Skeletal muscle tissue (tissue), 4 donors: ENCODE data around the gene BPIFB2. TPM values are rescaled to one million over a fixed set of nuclear protein-coding genes. Genes with fewer than 3 reads are reported as not detected.

ENCODE experiments used
- H3K27ac ChIP-seq: one replicate; pipeline ENCODE4 v1.7.0; 2013; ENCODE audit warnings: mild to moderate bottlenecking, low read depth, low read length, inconsistent platforms
- H3K27me3 ChIP-seq, 3 donors: one replicate each; pipeline ENCODE4 v1.7.0; 2013; ENCODE audit warnings: low read length in 3 of 3; ENCODE audit not compliant: control insufficient read depth in 3 of 3, insufficient read depth in 3 of 3
- H3K36me3 ChIP-seq, 3 donors: one replicate each; pipeline ENCODE4 v1.7.0; 2013; ENCODE audit warnings: low read length in 3 of 3; ENCODE audit not compliant: control insufficient read depth in 3 of 3, insufficient read depth in 3 of 3
- H3K4me1 ChIP-seq, 3 donors: one replicate each; pipeline ENCODE4 v1.7.0; 2013; ENCODE audit warnings: low read length in 3 of 3, mild to moderate bottlenecking in 3 of 3; ENCODE audit not compliant: control insufficient read depth in 3 of 3, insufficient read depth in 3 of 3
- H3K4me3 ChIP-seq, 3 donors: one replicate each; pipeline ENCODE4 v1.7.0; 2013; ENCODE audit warnings: low read length in 3 of 3
- H3K9ac ChIP-seq, 3 donors: one replicate each; pipeline ENCODE4 v1.7.0; 2013; ENCODE audit warnings: low read length in 3 of 3, mild to moderate bottlenecking in 3 of 3, moderate library complexity in 2 of 3, low read depth in 1 of 3
- H3K9me3 ChIP-seq, 3 donors: one replicate each; pipeline ENCODE4 v1.7.0; 2013; ENCODE audit warnings: low read length in 3 of 3; ENCODE audit not compliant: control insufficient read depth in 3 of 3
- total RNA-seq: library from RNA; depleted of rRNA; stranded (reverse); fragments of >200 nt; gene quantifications from one replicate; pipeline ENCODE4 v1.2.3, GENCODE V29; 2014
- donor health status: Osteomylitis.

BPIFB2 gene
- total RNA-seq, 1 donor from 2014 or later, result not detected

DNA sequence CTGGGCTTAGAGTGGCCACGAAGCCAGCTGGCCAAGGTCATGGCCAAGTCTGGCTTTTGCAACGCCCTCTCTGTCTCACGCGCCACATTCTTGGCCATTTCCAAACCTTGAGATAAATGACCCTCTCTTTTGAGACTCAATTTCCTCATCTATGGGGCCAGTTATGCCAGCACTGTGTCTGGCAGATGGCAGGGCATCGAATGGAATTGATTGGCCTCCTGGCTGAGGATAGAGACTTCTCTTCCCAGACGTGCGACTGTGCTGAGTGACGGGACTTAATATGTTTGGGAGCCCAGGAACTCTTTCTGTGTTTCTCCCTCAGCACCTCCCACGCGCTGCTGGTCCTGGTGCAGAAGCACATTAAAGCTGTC, 7.6 kb downstream of the BPIFB2 start:
- Histone ChIP-seq H3K27me3 (peaks cover 38 to 55% (median 51%) of the 10 kb centered on the region in 3 donors), H3K36me3 (no peaks in the 10 kb centered on the region), H3K4me1 (no peaks in the 10 kb centered on the region), H3K4me3 (no peak overlapping the region), H3K9me3 (no peaks in the 10 kb centered on the region), H3K9ac (no peak overlapping the region), H3K27ac (no peak overlapping the region)

DNA sequence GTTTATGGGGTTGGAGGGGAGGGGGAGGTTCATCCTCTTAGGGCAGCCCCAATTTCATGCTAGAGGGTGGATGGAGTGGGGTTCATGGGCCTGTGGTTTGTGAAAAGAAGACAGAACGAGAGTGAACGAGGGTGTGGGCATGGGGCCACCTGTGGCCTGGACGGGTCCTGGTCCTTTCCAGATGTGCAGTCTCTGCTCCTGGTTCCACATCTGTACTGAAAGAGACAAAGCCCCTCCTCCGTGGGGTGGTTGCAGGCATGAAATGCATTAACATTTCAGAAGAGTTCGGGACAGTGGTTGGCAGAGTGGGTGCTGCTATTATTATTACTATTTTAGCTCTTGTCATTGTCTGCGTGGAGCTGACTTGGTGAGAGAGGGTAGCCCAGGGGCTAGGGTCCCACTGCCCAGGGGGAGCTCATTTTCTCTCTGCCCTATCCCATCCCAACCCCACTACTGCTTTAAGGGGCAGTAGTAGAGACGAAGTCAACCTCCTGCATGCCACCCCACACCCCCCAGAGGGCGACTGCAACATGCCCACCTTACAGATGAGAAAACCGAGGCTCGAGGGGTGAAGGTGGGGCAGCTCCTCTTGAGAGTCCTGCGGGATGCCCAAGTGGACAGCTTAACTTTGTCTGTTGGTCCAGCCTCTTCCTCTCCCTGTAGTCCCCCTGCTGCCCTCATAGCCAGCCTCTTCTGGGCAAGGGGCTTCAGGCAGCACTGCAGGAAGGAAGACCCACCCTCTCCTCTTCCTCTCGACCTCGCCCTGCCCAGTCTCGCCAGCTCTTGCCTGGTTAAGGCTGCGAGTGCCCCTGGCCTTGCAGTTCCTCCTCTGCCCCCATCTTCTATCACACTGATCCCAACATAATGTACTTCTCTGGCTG, 8.4 kb downstream of the BPIFB2 start:
- Histone ChIP-seq H3K9ac (no peak overlapping the region), H3K4me3 (no peak overlapping the region), H3K27me3 (peaks cover 33 to 53% (median 43%) of the 10 kb centered on the region in 3 donors), H3K4me1 (no peaks in the 10 kb centered on the region), H3K9me3 (no peaks in the 10 kb centered on the region), H3K36me3 (no peaks in the 10 kb centered on the region), H3K27ac (no peak overlapping the region)

DNA sequence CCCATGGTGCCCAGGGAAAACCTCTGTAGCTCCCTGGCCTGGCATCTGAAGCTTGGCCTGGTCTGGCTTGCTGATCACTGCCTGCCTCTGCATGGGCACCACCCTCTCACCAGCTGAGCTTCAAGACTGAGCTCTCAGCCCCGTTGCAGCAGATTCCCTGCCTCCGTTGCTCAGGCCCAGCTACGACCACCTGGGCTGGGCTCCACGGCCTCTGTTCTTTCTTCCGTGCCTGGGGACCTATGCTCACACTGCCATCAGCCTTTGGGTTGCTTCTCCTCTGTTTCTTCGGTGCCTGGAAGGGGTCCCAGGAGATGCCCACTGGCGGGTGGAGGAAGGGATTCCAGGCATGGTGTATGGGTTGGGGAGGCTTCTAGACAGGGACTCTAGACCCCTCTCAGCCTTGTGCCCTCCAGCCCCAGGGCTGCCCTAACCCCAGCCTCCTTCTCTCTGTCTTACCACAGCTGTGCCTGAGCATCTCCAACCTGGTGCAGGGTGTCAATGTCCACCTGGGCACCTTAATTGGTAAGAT, 9.1 kb downstream of the BPIFB2 start:
- H3K36me3 ChIP-seq, result no peaks in the 10 kb centered on the region
- peaks cover 32 to 49% (median 44%) of the 10 kb centered on the region in 3 donors for H3K27me3 ChIP-seq
- no peak overlapping the region for H3K27ac ChIP-seq
- no peak overlapping the region for H3K9ac ChIP-seq
- no peak overlapping the region for H3K4me3 ChIP-seq
- H3K9me3 ChIP-seq, result no peaks in the 10 kb centered on the region
- no peaks in the 10 kb centered on the region for H3K4me1 ChIP-seq

GRCh38 chr20:33017542-33017941, 10.0 kb downstream of the BPIFB2 start:
- no peak overlapping the region for H3K4me3 ChIP-seq
- H3K9ac ChIP-seq, result no peak overlapping the region
- no peaks in the 10 kb centered on the region for H3K36me3 ChIP-seq
- no peaks in the 10 kb centered on the region for H3K4me1 ChIP-seq
- no peak overlapping the region for H3K27ac ChIP-seq
- peaks cover 32 to 49% (median 44%) of the 10 kb centered on the region in 3 donors for H3K27me3 ChIP-seq
- H3K9me3 ChIP-seq, result no peaks in the 10 kb centered on the region

DNA sequence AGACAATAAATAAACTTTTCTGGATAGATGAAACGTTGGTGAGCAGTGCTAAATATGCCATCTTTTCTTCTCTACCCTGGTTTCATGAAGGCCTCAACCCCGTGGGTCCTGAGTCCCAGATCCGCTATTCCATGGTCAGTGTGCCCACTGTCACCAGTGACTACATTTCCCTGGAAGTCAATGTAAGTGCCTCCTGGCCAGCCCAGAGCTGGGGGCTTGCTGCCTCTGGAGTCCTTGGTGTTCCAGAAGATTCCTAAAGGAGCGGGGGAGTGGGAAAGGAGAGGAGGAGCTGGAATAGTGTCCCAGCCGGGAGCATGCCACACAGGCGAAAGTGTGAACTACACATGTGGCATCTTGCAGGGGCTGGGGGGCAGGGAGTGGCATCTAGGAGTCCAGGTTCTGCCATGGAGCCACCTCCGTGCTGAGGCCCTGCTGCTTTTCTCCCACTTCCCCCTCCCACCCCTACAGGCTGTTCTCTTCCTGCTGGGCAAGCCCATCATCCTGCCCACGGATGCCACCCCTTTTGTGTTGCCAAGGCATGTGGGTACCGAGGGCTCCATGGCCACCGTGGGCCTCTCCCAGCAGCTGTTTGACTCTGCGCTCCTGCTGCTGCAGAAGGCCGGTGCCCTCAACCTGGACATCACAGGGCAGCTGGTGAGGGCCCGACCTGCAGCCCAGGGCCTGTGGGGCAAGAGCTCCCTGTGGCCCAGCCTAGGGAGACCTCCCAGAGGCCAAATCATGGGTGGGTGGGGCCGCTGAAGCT, 10.8 kb downstream of the BPIFB2 start:
- no peak overlapping the region for H3K4me3 ChIP-seq
- H3K27ac ChIP-seq, result no peak overlapping the region
- no peaks in the 10 kb centered on the region for H3K4me1 ChIP-seq
- H3K9ac ChIP-seq, result no peak overlapping the region
- H3K36me3 ChIP-seq, result no peaks in the 10 kb centered on the region
- H3K9me3 ChIP-seq, result no peaks in the 10 kb centered on the region
- peaks cover 32 to 52% (median 41%) of the 10 kb centered on the region in 3 donors for H3K27me3 ChIP-seq

- H3K36me3 ChIP-seq, result no peaks in the 10 kb centered on the region
- no peak overlapping the region for H3K9ac ChIP-seq
- no peak overlapping the region for H3K27ac ChIP-seq
- no peaks in the 10 kb centered on the region for H3K9me3 ChIP-seq
- no peaks in the 10 kb centered on the region for H3K4me1 ChIP-seq
- H3K27me3 ChIP-seq, result peaks cover 25 to 38% (median 30%) of the 10 kb centered on the region in 3 donors
- no peak overlapping the region for H3K4me3 ChIP-seq
Observed at GRCh38 chr20:33019465-33020277, 12.2 kb downstream of the BPIFB2 start.

DNA sequence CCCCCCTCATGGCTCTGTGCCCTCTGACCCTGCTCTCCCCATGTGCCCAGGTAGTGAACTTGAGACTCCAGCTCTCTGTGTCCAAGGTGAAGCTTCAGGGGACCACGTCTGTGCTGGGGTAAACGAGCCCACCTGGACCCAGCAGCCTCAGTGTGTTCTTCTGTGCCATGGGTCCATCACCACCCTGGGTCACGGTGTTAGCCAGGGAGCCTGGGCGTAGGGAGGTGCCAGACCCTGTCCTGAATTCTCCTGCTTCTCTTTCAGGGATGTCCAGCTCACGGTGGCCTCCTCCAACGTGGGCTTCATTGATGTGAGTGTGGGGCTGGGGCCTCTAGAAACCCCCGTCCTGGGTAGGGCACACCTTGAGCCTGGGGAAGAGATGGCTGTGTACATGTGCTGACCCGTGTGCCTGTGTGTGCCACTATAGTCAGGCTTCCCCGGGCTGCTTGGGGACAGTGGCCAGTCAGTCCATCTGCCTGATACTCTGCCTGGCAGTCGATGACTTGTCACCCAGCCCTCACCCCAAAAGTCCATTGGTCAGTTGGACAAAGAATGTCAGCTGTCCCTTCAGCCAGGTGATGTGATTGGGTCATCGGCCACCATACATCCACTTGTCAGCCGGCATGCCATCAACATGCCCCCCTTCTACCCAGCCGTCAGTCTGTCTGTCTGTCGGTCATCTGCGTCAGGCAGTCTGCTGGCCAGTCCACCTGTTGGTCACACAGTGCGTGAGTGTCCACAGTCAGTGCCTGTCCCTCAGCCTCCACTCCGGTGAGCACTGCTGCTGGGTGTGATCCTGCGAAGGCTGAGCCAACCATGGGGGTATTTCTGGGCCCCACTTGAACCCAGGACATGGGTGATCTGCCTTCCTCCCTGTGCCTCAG, 13.0 kb downstream of the BPIFB2 start:
- Histone ChIP-seq H3K9ac (no peak overlapping the region), H3K36me3 (no peaks in the 10 kb centered on the region), H3K27ac (no peak overlapping the region), H3K27me3 (peaks cover 20 to 30% (median 24%) of the 10 kb centered on the region in 3 donors), H3K9me3 (no peaks in the 10 kb centered on the region), H3K4me1 (no peaks in the 10 kb centered on the region), H3K4me3 (no peak overlapping the region)

DNA sequence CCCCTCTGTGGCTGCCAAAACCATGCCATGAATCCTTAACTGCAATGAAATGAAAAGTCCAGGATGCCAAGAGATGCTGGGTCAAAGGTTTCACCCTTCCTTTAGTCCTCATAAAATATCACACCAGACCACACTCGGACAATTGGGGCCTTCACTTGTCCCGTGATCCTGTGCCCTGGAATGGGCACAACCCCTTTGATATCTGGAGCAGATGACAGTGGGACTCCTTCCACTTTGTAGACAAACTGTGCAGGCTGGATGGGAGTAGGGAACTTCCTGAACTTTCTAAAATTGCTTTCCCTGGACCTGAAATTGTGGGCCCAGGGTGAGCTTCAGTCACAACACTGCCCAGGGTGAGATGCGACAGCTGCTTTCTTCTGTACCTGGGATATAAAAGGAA, 14.4 kb downstream of the BPIFB2 start:
- H3K4me1 ChIP-seq, result no peaks in the 10 kb centered on the region
- no peak overlapping the region for H3K27ac ChIP-seq
- no peaks in the 10 kb centered on the region for H3K36me3 ChIP-seq
- H3K4me3 ChIP-seq, result no peak overlapping the region
- H3K9ac ChIP-seq, result no peak overlapping the region
- H3K9me3 ChIP-seq, result peaks cover 0 to 3% (median 0%) of the 10 kb centered on the region in 3 donors
- H3K27me3 ChIP-seq, result peaks cover 9 to 20% (median 11%) of the 10 kb centered on the region in 3 donors

DNA sequence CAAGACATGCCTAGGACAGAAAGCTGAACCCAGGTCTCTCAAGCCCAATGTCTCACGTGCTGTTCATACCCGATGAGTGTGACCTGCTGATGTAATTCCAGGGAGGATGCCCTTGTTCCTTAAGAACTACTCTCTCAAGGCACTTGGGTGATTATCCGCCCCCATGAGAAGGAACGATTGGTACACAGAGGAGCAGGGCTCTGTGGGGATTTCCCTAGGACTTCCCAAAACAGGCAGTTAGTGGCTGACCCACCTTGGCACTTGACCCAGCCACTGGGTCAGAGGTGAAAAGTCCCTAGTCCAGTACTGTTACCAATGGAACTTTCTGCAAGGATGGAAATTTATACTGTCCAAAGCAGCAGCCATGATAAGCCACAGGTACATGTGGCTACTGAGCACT, 14.8 kb downstream of the BPIFB2 start:
- H3K4me1 ChIP-seq, result no peaks in the 10 kb centered on the region
- H3K27ac ChIP-seq, result no peak overlapping the region
- H3K9me3 ChIP-seq, result peaks cover 0 to 3% (median 0%) of the 10 kb centered on the region in 3 donors
- no peak overlapping the region for H3K9ac ChIP-seq
- no peaks in the 10 kb centered on the region for H3K36me3 ChIP-seq
- no peak overlapping the region for H3K4me3 ChIP-seq
- H3K27me3 ChIP-seq, result peaks cover 9 to 20% (median 10%) of the 10 kb centered on the region in 3 donors
